GM19099 (cell line): Measurements from ENCODE around the gene UROC1.

Experiments
- POLR2A ChIP-seq: IDR thresholded peaks from 3 replicates; pipeline ENCODE4 v1.6.1; 2011; ENCODE audit warnings: low read depth; ENCODE audit not compliant: insufficient read length; ENCODE audit errors: extremely low read depth

The UROC1 gene

GRCh38 chr3:126475413-126476114 lies 42.0 kb downstream of the UROC1 start, which contains the start of gene ZXDC:
Gene ZXDC, minus strand, starts transcription at chr3:126475891. Its CDS starts 26 bp downstream, at chr3:126475865.
- TF ChIP-seq POLR2A = peak; percentile 88

- no peak for TF ChIP-seq POLR2A
These were observed 42.8 kb downstream of the UROC1 start for GRCh38 chr3:126474498-126475412.

DNA sequence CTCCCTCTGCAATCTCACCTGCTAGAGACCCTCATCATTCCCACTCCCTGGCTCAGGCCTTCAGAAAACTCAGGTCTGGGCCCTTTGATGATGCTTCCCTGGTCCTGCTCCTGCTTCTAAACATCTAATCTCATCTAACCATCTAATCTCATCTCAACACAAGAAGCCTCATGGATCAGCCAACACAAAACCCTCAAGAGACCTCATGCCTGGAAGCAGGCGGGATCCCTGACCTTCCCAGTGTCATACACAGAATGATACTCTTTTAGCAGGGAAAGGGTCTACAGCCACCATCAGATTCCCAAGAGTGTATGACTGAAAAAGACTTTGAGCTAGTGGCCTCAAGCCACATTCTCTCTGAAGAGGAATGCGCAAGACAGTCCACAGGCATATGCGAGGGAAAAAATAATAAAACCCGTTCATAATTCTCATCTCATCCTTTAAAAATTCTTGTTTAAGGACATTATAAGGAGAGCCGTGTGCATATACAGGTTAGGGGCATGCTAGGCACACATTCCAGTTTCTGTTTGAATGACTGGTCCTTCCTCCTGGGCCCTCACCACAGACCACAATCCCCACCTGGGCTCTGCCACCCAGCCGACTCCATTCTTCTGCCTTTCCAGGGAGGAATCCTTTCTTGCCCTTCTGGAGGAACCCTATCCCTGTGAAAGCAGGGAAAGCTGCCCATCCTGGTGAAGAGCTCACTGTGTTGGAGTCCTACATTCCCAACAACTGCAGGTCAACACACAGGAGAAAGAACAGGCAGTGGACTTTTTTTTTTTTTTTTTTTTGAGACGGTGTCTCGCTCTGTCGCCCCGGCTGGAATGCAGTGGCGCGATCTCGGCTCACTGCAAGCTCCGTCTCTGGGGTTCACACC lies 44.0 kb downstream of the UROC1 start:
- no peak for TF ChIP-seq POLR2A

GRCh38 chr3:126472277-126473006 lies 45.1 kb downstream of the UROC1 start:
- no peak for TF ChIP-seq POLR2A

DNA sequence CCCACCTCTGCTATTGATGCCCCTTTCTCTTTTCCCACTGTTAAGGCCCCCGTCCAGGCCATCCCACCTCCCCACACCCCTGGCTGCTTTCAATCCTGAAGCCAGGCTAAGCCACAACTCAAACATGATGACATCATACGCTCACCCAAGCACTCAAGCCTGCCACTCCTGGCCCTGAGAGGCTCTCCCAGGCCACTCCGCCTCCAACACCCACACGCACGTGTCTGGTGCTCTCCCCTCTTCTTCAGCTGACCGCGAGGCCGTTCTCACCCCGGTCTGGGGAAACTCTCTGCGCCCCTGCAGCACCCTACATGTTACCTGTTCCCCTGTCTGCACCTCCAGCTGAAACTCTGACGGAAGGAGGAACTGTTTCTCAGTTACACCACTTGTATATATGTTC lies 48.1 kb downstream of the UROC1 start:
- no peak for TF ChIP-seq POLR2A

GRCh38 chr3:126468028-126468891 lies 49.3 kb downstream of the UROC1 start:
- no peak for TF ChIP-seq POLR2A

GRCh38 chr3:126467611-126467955 lies 50.0 kb downstream of the UROC1 start:
- TF ChIP-seq POLR2A = no peak

GRCh38 chr3:126466886-126467610 lies 50.5 kb downstream of the UROC1 start:
- TF ChIP-seq POLR2A = no peak

GRCh38 chr3:126465928-126466544 lies 51.5 kb downstream of the UROC1 start:
- no peak for TF ChIP-seq POLR2A

- TF ChIP-seq POLR2A = no peak
These were observed 52.6 kb downstream of the UROC1 start for GRCh38 chr3:126464997-126465396.

- TF ChIP-seq POLR2A = no peak
These were observed 53.1 kb downstream of the UROC1 start for GRCh38 chr3:126464494-126464893.

- no peak for TF ChIP-seq POLR2A
These were observed 53.5 kb downstream of the UROC1 start for GRCh38 chr3:126464093-126464492.
